Loucy (cell line): ENCODE measurements around the gene NIM1K.

Experiments used
- CTCF ChIP-seq: fragments of 200-600 bp; sonication (generic); conservative IDR thresholded peaks from 2 replicates; pipeline ENCODE4 v1.5.1; 2014; ENCODE audit warnings: mild to moderate bottlenecking, antibody characterized with exemption, low read length
- EZH2phosphoT487 ChIP-seq: fragments of 200-600 bp; IDR thresholded peaks from 2 replicates; pipeline ENCODE4 v1.6.1; 2018; ENCODE audit warnings: antibody characterized with exemption, mild to moderate bottlenecking, moderate library complexity, borderline replicate concordance

DNA sequence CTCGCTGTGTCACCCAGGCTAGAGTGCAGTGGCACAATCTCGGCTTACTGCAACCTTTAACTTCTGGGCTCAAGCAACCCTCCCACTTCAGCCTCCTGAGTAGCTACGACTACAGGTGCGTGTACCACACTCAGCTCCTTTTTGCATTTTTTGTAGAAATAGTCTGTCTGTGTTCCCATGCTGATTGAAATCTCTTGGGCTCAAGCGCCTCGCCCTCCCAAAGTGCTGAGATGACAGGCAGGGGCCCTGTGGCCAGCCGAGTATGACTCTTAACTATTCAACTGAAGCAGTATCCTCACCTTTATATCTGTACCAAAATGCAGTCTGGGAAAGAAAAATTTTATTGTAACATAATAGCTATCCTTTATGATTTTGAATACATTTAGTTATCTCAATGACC lies 12.2 kb upstream of the NIM1K start:
- TF ChIP-seq CTCF (no peak), EZH2phosphoT487 (no peak)
